ENCODE data around the gene DTHD1.

Gene DTHD1

DNA sequence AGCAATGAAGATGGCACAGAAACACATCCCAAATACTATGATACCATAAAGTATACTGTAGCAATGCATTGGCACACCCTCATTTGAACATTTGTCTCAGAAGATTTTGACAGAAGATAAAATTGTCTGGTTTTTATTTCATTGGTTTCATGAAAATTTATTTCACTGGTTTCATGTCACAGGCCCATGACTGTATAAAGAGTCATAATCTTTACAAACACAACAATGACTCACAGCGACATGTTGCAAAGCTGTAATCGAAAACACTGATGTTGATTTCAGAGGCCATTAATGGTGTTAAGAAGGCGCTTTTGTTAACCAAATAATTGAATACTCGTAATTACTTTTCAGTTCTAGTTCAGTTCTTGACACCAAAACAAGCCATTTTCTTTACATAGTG lies 8.1 kb upstream of the DTHD1 start:
- no peak for DNase-seq

- DNase-seq: no peak
These were observed 7.3 kb upstream of the DTHD1 start for GRCh38 chr4:36274158-36274557.

DNA sequence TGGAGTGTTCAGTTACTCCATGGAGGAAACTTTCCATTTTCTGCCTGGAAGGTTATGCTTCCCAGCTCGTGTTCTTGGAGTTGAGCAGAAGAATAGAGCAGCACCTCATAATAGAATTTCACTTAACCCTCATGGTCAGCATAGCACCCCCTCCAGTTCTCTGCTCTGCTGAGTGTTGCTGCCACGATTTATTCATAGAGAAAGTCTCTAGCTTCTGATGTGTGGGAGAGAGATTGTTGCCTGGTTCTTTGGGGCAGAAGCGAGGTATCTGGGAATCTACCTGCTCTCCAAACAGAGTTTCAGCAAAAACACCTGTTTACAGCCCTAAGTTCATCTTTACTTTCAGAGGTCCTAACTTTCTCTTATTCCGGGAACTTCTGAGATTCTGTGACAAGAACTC lies 3.9 kb upstream of the DTHD1 start:
- DNase-seq: no peak

DNA sequence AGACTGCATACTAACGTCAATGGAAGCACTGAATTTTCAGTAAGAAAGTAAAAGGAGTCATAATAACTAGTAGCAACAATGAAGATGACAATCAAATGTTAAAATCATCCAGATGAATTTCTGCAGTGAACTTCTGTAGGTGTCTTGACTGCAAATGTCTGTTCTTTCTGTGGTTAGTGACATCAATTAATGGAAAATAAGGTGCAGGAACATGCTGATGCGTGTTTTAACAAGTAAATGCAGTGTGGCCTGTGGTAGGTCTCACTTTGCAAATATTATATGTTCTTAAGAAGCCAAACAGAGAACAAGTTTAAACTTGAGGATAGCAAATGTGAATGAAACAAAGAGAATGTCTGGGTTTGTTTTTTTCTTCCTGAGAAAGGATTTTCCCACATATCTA lies 2.6 kb upstream of the DTHD1 start:
- DNase-seq: no peak

- no peak for DNase-seq
These were observed 861 bp upstream of the DTHD1 start for GRCh38 chr4:36280555-36280954.

GRCh38 chr4:36282503-36283030 lies 1.2 kb downstream of the DTHD1 start:
- no peak for DNase-seq

DNA sequence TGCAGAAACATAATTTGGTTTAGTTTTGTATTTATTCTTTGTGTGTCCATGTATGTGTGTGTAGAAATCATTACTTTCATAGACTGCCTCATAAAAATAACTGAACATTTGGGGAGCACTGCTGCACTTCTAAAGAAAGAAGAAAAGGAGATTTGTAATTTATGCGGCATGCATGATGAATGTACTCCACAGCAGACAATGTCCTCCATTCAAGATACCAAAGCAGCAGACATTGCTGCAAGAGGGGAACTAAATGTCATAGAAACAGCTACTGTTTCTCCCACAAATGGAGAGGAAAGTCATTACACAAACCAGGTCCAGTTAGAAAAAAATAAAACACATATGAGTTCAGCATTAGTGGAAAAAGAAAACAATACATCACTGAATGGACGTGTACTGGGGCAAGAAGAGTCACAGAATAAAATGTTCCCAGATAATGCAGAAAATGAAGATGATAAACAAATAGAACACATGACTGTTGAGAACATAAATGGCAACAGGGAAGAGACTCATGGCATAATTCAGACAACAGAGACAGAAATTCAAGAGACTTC lies 2.6 kb downstream of the DTHD1 start:
- DNase-seq: no peak

- no peak for DNase-seq
These were observed 4.5 kb downstream of the DTHD1 start for GRCh38 chr4:36285784-36286480.

- DNase-seq: no peak
These were observed 5.1 kb downstream of the DTHD1 start for GRCh38 chr4:36286481-36286871.

GRCh38 chr4:36288731-36289426 lies 7.5 kb downstream of the DTHD1 start:
- no peak for DNase-seq

- no peak for DNase-seq
These were observed 9.2 kb downstream of the DTHD1 start for GRCh38 chr4:36290641-36291040.

GRCh38 chr4:36292556-36293188 lies 11.3 kb downstream of the DTHD1 start:
- DNase-seq: no peak

GRCh38 chr4:36301127-36301526 lies 19.7 kb downstream of the DTHD1 start:
- no peak for DNase-seq

GRCh38 chr4:36303426-36304137 lies 22.2 kb downstream of the DTHD1 start:
- no peak for DNase-seq

DNA sequence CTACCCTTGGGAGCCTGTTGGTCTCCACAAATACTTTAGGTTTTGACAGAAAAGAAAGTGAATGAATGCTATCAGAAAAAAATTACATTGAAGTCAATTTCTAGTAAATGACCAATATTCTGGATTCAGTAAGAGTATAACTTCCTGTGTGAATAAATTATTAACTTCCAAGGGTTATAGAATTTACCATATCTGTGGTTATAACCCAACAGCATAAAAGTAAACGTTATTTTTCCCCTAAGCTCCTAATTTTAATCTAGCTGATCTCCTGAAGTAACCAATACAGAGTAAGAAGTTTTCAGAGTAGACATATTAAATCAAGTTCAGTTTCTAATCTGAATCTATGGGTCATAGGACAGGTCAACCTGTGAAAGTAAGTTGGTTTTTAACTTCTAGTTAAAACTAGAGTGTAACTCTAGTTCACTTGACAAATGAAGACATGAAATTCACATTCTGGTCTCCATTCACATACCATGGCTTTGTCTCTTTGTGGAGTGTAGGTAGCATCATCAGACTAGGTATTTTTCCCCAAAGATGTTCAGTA lies 22.8 kb downstream of the DTHD1 start:
- DNase-seq: no peak

- no peak for DNase-seq
These were observed 26.7 kb downstream of the DTHD1 start for GRCh38 chr4:36308150-36308549.

GRCh38 chr4:36310216-36310615 lies 28.8 kb downstream of the DTHD1 start:
- DNase-seq: no peak

DNA sequence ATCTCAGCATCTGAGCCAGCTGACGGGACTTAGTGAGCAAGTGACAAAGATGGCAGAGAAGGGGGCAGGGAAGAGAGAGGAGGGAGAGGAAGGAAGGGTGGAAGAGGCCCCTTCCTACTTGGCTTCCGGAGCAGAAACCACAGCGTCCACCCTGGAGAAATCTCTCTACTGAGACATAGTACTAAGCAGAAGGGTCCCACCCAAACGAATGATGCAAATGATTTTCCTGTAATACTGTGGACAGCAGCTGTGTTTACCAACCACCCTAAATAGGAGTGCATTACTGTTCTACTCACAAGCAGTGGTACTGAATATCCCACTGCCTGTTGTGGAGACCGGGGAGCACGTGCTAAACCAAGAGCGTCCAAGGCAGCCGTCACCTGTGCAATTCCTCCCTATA lies 29.4 kb downstream of the DTHD1 start:
- DNase-seq: no peak

DNA sequence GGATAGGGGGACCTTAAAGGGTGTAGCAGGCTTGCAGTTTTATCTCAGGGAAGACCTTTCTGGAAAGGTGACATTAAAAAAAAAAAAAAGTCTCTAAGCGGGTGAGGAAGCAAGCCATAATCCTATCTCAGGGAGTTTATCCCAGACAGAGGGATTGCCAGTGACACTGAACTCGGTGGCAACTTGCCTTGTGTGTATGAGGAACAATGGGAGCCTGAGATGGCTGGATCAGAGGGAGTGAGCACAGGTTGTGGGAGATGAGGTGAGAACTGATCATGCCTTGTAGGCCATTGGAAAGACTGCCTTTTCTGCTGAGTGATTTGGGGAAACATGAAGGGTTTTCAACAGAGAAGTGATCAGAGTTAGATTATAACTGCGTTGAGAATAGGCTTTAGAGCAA lies 31.1 kb downstream of the DTHD1 start:
- DNase-seq: no peak

GRCh38 chr4:36313301-36313700 lies 31.9 kb downstream of the DTHD1 start:
- DNase-seq: no peak

- no peak for DNase-seq
These were observed 32.3 kb downstream of the DTHD1 start for GRCh38 chr4:36313703-36314102.

- no peak for DNase-seq
These were observed 35.2 kb downstream of the DTHD1 start for GRCh38 chr4:36316607-36317006.

DNA sequence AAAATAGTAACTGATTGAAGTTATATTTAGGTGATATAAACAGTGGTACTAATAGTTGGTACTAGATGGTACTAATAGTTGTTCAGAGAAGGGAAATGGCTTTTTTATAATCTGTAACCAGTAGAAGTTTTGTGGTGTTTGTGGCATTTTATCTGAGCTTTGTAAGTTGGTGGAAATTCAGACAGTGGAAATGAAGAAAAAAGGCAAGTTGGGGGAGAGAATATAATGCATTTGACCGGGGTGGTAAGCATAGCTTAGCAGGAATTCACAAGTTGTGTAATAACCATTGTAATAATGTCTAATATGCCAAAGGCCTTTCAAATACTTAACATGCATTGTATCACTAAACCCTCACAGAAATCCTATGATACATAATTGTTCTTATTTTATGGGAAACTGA lies 36.3 kb downstream of the DTHD1 start:
- DNase-seq: no peak

Data from DMS 273 treated with DMSO at 0.1 percent for 48 hours (cell line).